OCI-LY1 (cell line): ENCODE results near the gene ZNRF3.

Source experiments
- H2AFZ ChIP-seq: fragments of 200-600 bp; sonication (generic), shearing (Covaris generic); 2 replicates; pipeline ENCODE4 v1.6.0; 2014; ENCODE audit warnings: antibody characterized with exemption, mild to moderate bottlenecking, low read length
- H3F3A ChIP-seq: fragments of 200-600 bp; sonication (generic), shearing (Covaris generic); 2 replicates; pipeline ENCODE4 v1.6.0; 2014; ENCODE audit warnings: mild to moderate bottlenecking, antibody characterized with exemption, low read length, moderate library complexity; ENCODE audit not compliant: insufficient read depth
- H3K27ac ChIP-seq: fragments of 200-600 bp; sonication (generic); 2 replicates; pipeline ENCODE4 v1.5.1; 2014; ENCODE audit warnings: low read length, mixed run types, mild to moderate bottlenecking, low read depth; ENCODE audit not compliant: poor library complexity, severe bottlenecking
- H3K27me3 ChIP-seq: fragments of 200-600 bp; sonication (generic); 2 replicates; pipeline ENCODE4 v1.6.0; 2014; ENCODE audit warnings: antibody characterized with exemption, mild to moderate bottlenecking, low read length, moderate library complexity; ENCODE audit not compliant: insufficient read depth
- H3K36me3 ChIP-seq: fragments of 200-600 bp; sonication (generic); 2 replicates; pipeline ENCODE4 v1.6.1; 2014; ENCODE audit warnings: mild to moderate bottlenecking, antibody characterized with exemption, low read length, moderate library complexity, mixed read lengths; ENCODE audit not compliant: insufficient read depth
- H3K4me1 ChIP-seq: fragments of 200-600 bp; sonication (generic); 2 replicates; pipeline ENCODE4 v1.5.1; 2014; ENCODE audit warnings: mild to moderate bottlenecking, low read length, moderate library complexity; ENCODE audit not compliant: insufficient read depth, severe bottlenecking
- H3K4me2 ChIP-seq: fragments of 200-600 bp; sonication (generic), shearing (Covaris generic); 2 replicates; pipeline ENCODE4 v1.6.1; 2014; ENCODE audit warnings: low read length
- H3K4me3 ChIP-seq: fragments of 200-600 bp; sonication (generic); 2 replicates; pipeline ENCODE4 v1.5.1; 2014; ENCODE audit warnings: low read length, low read depth, mild to moderate bottlenecking, mixed read lengths; ENCODE audit not compliant: poor library complexity, severe bottlenecking
- H3K79me2 ChIP-seq: fragments of 200-600 bp; shearing (Covaris generic); 2 replicates; pipeline ENCODE4 v1.6.1; 2016; ENCODE audit warnings: mixed run types, low read length, mixed read lengths; ENCODE audit not compliant: insufficient read depth
- H3K9ac ChIP-seq: fragments of 200-600 bp; sonication (generic), shearing (Covaris generic); 2 replicates; pipeline ENCODE4 v1.6.1; 2014; ENCODE audit warnings: mild to moderate bottlenecking, low read length, mixed read lengths
- H3K9me2 ChIP-seq: fragments of 200-600 bp; sonication (generic), shearing (Covaris generic); 2 replicates; pipeline ENCODE4 v1.6.1; 2014; ENCODE audit warnings: low read depth, mild to moderate bottlenecking, low read length, mixed read lengths
- H3K9me3 ChIP-seq: fragments of 200-600 bp; shearing (Covaris generic); 2 replicates; pipeline ENCODE4 v1.6.1; 2014; ENCODE audit warnings: low read length, mixed read lengths
- H4K20me1 ChIP-seq: fragments of 200-600 bp; sonication (generic), shearing (Covaris generic); 2 replicates; pipeline ENCODE4 v1.6.0; 2016; ENCODE audit warnings: mild to moderate bottlenecking, low read length; ENCODE audit not compliant: insufficient read depth
- EZH2 ChIP-seq: fragments of 200-600 bp; sonication (generic), shearing (Covaris generic); IDR thresholded peaks from 2 replicates; pipeline ENCODE4 v1.8.0; 2017; ENCODE audit warnings: borderline replicate concordance, mixed run types, mild to moderate bottlenecking, antibody characterized with exemption, low read length, moderate library complexity, mixed read lengths
- TF ChIP-seq, protein P1 (sequence below): fragments of 200-600 bp; sonication (generic), shearing (Covaris generic); IDR thresholded peaks from 2 replicates; pipeline ENCODE4 v1.5.1; 2017; ENCODE audit warnings: mild to moderate bottlenecking, antibody characterized with exemption, low read length, moderate library complexity, mixed read lengths

The ZNRF3 gene

DNA sequence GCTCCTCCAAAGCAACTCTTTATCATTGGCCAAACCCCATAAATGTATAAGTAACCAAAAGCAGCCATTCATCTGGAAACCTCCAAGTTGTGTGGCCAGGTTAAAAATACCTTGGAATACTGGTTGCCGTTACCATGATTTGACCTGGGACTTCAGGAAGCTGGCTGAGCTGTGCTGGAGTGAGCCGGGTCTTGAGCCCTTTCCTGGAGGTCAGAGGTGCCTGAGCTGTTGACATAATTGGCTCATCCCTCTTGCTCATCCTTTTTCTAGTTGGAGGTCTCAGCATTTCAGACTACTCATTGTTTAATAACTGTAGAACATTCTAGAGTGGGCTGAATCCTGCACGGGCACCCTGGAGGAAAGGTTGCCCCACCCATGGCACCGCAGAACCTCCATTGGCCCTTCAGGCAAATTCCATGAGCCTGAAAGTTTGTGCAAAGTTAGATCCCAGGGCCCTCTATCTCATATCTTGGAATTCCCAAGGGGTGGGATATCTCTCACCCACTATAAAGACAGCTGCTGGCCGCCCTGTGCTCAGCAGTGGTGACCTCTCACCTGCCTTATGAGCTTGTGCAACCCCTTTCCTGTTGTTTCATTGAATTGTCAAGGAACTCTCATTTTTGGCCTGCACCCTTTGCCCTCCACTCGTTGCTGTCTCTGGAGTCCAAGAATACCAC, 101.2 kb downstream of the ZNRF3 start:
- Histone ChIP-seq H3K9me3 (no peaks in the 10 kb centered on the region), H3K9me2 (no peaks in the 10 kb centered on the region), H3K36me3 (no peaks in the 10 kb centered on the region; the same call in 1 of the 2 replicates), H4K20me1 (no peaks in the 10 kb centered on the region), H3K4me1 (no peaks in the 10 kb centered on the region), H3K4me3 (no peak overlapping the region), H3F3A (no peaks in the 10 kb centered on the region), H3K27me3 (no peaks in the 10 kb centered on the region), H3K4me2 (no peak overlapping the region), H3K79me2 (no peaks in the 10 kb centered on the region), H3K27ac (no peak overlapping the region), H2AFZ (no peak overlapping the region), H3K9ac (no peak overlapping the region)
- no peak for TF ChIP-seq EZH2

DNA sequence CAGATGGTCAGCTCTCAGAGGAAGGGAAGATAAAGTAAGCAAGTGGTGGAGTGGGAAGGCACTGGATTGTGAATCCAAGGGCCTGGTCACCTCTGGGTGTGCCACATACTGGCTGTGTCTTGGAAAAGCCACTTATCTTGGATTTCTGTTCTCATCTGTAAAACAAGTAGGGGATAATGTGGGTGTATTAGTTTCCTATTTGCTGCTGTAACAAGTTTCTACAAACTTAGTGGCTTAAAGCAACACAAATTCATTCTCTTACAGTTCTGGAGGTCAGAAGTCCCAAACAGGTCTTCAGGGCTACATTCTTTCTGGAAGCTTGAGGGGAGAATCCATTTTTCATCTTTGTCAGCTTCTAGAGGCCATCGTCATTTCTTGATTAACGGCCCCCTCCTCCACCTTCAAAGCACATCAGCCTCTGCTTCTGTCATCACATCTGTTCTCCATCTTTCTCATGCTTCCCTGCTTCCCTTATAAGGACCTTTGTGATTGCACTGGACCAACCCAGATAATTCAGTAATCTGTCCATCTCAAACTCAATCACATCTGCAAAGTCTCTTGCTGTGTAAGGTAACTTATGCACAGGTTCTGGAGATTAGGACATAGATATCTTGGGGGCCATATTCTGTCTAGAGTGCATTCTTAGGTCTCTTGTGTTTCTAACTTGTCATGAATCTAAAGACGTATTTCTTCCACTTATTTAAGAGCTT, 102.4 kb downstream of the ZNRF3 start:
- Histone ChIP-seq H3K36me3 (no peaks in the 10 kb centered on the region; the same call in 1 of the 2 replicates), H3K4me1 (no peaks in the 10 kb centered on the region)

DNA sequence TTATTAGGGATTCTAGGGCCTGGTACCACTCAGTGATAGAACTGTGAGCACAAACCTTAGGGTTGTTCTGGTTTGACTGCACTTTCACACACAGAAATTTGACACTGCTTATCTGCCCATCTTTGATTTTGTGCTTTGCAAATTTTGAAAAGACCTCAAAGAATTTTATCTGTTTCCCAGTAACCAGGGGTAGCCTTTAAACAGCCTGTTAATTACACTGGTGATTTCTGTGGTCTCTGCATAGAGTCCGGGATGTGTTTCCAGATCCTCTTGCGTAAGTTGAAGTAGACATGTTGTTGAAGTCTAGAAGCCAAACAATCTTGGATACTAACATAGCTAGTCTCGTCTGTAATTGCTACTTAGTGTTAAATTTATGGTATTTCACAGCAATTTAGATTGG, 103.0 kb downstream of the ZNRF3 start:
- H3K4me2 ChIP-seq = no peak overlapping the region
- no peaks in the 10 kb centered on the region for H3K4me1 ChIP-seq
- no peak overlapping the region for H2AFZ ChIP-seq
- H3F3A ChIP-seq = no peaks in the 10 kb centered on the region
- TF ChIP-seq, protein P1, sequence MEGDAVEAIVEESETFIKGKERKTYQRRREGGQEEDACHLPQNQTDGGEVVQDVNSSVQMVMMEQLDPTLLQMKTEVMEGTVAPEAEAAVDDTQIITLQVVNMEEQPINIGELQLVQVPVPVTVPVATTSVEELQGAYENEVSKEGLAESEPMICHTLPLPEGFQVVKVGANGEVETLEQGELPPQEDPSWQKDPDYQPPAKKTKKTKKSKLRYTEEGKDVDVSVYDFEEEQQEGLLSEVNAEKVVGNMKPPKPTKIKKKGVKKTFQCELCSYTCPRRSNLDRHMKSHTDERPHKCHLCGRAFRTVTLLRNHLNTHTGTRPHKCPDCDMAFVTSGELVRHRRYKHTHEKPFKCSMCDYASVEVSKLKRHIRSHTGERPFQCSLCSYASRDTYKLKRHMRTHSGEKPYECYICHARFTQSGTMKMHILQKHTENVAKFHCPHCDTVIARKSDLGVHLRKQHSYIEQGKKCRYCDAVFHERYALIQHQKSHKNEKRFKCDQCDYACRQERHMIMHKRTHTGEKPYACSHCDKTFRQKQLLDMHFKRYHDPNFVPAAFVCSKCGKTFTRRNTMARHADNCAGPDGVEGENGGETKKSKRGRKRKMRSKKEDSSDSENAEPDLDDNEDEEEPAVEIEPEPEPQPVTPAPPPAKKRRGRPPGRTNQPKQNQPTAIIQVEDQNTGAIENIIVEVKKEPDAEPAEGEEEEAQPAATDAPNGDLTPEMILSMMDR = no peak
- no peak for TF ChIP-seq EZH2
- no peak overlapping the region for H3K4me3 ChIP-seq
- no peaks in the 10 kb centered on the region; the same call in 1 of the 2 replicates for H3K36me3 ChIP-seq
- H3K79me2 ChIP-seq = no peaks in the 10 kb centered on the region
- H3K27ac ChIP-seq = no peak overlapping the region
- H3K9me2 ChIP-seq = no peaks in the 10 kb centered on the region
- H3K9ac ChIP-seq = no peak overlapping the region
- no peaks in the 10 kb centered on the region for H4K20me1 ChIP-seq
- no peaks in the 10 kb centered on the region for H3K27me3 ChIP-seq
- no peaks in the 10 kb centered on the region for H3K9me3 ChIP-seq

More for the DNA sequence above, 102.4 kb downstream of the ZNRF3 start:
- no peak overlapping the region for H3K9ac ChIP-seq
- H3K9me3 ChIP-seq = no peaks in the 10 kb centered on the region
- no peak overlapping the region for H2AFZ ChIP-seq
- no peak overlapping the region for H3K27ac ChIP-seq
- TF ChIP-seq EZH2 = no peak
- TF ChIP-seq, protein P1 = no peak
- no peak overlapping the region for H3K4me3 ChIP-seq
- no peak overlapping the region for H3K4me2 ChIP-seq
- no peaks in the 10 kb centered on the region for H3F3A ChIP-seq
- H3K27me3 ChIP-seq = no peaks in the 10 kb centered on the region
- no peaks in the 10 kb centered on the region for H3K9me2 ChIP-seq
- no peaks in the 10 kb centered on the region for H3K79me2 ChIP-seq
- H4K20me1 ChIP-seq = no peaks in the 10 kb centered on the region
